HEK293 (cell line): ENCODE measurements around the gene ALDH3A1.

Experiments
- CTCF ChIA-PET: fragments of 350-600 bp; formaldehyde crosslinking; extraction: SDS; loops from one replicate; lab custom pipeline; 2021; ENCODE audit warnings: antibody characterized with exemption; lab: Yijun Ruan, JAX
- POLR2A ChIA-PET: fragments of 300-600 bp; formaldehyde crosslinking; extraction: SDS; loops from one replicate; lab custom pipeline; 2020; ENCODE audit warnings: antibody characterized with exemption, inconsistent platforms; lab: Yijun Ruan, JAX
- H3K27ac ChIP-seq: fragments of 200-500 bp; sonication (Bioruptor generic); 2 replicates; pipeline ENCODE4 v1.5.1; 2014; ENCODE audit warnings: low read depth, low read length, control low read depth, inconsistent platforms; ENCODE audit errors: extremely low read depth
- H3K36me3 ChIP-seq, 2 experiments: fragments of 200-500 bp in 1 of 2; sonication (Bioruptor generic) in 1 of 2; 1 replicate in 1 of 2; 2 replicates in 1 of 2; pipeline ENCODE4 v1.5.1; 2014 to 2017; ENCODE audit warnings: inconsistent platforms in 2 of 2, low read length in 2 of 2; ENCODE audit not compliant: control insufficient read depth in 2 of 2, insufficient read depth in 1 of 2
- H3K4me1 ChIP-seq: fragments of 200-500 bp; sonication (Bioruptor generic); 2 replicates; pipeline ENCODE4 v1.5.1; 2014; ENCODE audit warnings: mild to moderate bottlenecking, low read length, inconsistent platforms; ENCODE audit not compliant: control insufficient read depth, insufficient read depth
- H3K4me3 ChIP-seq: 2 replicates; pipeline ENCODE4 v1.5.1; 2011; ENCODE audit warnings: low read depth, mild to moderate bottlenecking, control low read depth, low read length, moderate library complexity
- H3K9me3 ChIP-seq: fragments of 200-500 bp; sonication (Bioruptor generic); 2 replicates; pipeline ENCODE4 v1.5.1; 2014; ENCODE audit warnings: low read depth, low read length, inconsistent platforms; ENCODE audit not compliant: control insufficient read depth, insufficient read depth
- BCL11B ChIP-seq: fragments of 450-650 bp; formaldehyde crosslinking; IDR thresholded peaks from 2 replicates; pipeline ENCODE4 v1.5.1; 2016; ENCODE audit warnings: low read depth, missing biosample characterization, missing genetic modification characterization
- EGR2 ChIP-seq: fragments of 450-650 bp; formaldehyde crosslinking; IDR thresholded peaks from 2 replicates; pipeline ENCODE4 v1.5.1; 2016; ENCODE audit warnings: low read depth, missing biosample characterization, missing genetic modification characterization
- IKZF3 ChIP-seq: fragments of 450-650 bp; IDR thresholded peaks from 2 replicates; pipeline ENCODE4 v1.5.0; 2018; ENCODE audit warnings: missing biosample characterization, mild to moderate bottlenecking, missing genetic modification characterization, moderate library complexity
- INSM2 ChIP-seq: fragments of 450-650 bp; formaldehyde crosslinking; IDR thresholded peaks from 2 replicates; pipeline ENCODE4 v1.5.1; 2016; ENCODE audit warnings: missing biosample characterization, missing genetic modification characterization
- SETDB1 ChIP-seq: IDR thresholded peaks from one replicate; pipeline ENCODE4 v1.6.1; 2017; ENCODE audit warnings: mild to moderate bottlenecking, low read length, moderate library complexity, mixed read lengths; ENCODE audit not compliant: insufficient read length
- SP7 ChIP-seq: fragments of 450-650 bp; formaldehyde crosslinking; IDR thresholded peaks from 2 replicates; pipeline ENCODE4 v1.5.1; 2016; ENCODE audit warnings: missing biosample characterization, missing genetic modification characterization
- YY1 ChIP-seq: fragments of 450-650 bp; formaldehyde crosslinking; IDR thresholded peaks from 2 replicates; pipeline ENCODE4 v1.5.1; 2018; ENCODE audit warnings: missing biosample characterization, missing genetic modification characterization
- ZBTB10 ChIP-seq: fragments of 450-650 bp; formaldehyde crosslinking; IDR thresholded peaks from 2 replicates; pipeline ENCODE4 v1.5.1; 2016; ENCODE audit warnings: missing biosample characterization, missing genetic modification characterization
- ZBTB48 ChIP-seq: fragments of 450-650 bp; formaldehyde crosslinking; IDR thresholded peaks from 2 replicates; pipeline ENCODE4 v1.5.1; 2016; ENCODE audit warnings: missing biosample characterization, missing genetic modification characterization
- ZBTB7A ChIP-seq: fragments of 450-650 bp; formaldehyde crosslinking; IDR thresholded peaks from 2 replicates; pipeline ENCODE4 v1.5.1; 2016; ENCODE audit warnings: low read depth, missing biosample characterization, missing genetic modification characterization
- ZFHX2 ChIP-seq: fragments of 450-650 bp; formaldehyde crosslinking; conservative IDR thresholded peaks from 2 replicates; pipeline ENCODE4 v1.5.1; 2016; ENCODE audit warnings: missing biosample characterization, missing genetic modification characterization
- ZFP41 ChIP-seq: fragments of 450-650 bp; formaldehyde crosslinking; IDR thresholded peaks from 2 replicates; pipeline ENCODE4 v1.5.1; 2016; ENCODE audit warnings: missing biosample characterization, missing genetic modification characterization, borderline replicate concordance
- ZFP69B ChIP-seq: fragments of 450-650 bp; formaldehyde crosslinking; IDR thresholded peaks from 2 replicates; pipeline ENCODE4 v1.5.1; 2016; ENCODE audit warnings: missing biosample characterization, missing genetic modification characterization
- ZNF133 ChIP-seq: fragments of 450-650 bp; formaldehyde crosslinking; IDR thresholded peaks from 2 replicates; pipeline ENCODE4 v1.5.1; 2016; ENCODE audit warnings: missing biosample characterization, missing genetic modification characterization
- ZNF521 ChIP-seq: fragments of 450-650 bp; formaldehyde crosslinking; IDR thresholded peaks from 2 replicates; pipeline ENCODE4 v1.5.1; 2017; ENCODE audit warnings: missing biosample characterization, mild to moderate bottlenecking, missing genetic modification characterization
- ZNF560 ChIP-seq: fragments of 450-650 bp; formaldehyde crosslinking; IDR thresholded peaks from 2 replicates; pipeline ENCODE4 v1.5.1; 2017; ENCODE audit warnings: missing biosample characterization, missing genetic modification characterization, borderline replicate concordance
- ZNF645 ChIP-seq: fragments of 450-650 bp; formaldehyde crosslinking; IDR thresholded peaks from 2 replicates; pipeline ENCODE4; 2016; ENCODE audit warnings: missing biosample characterization, missing genetic modification characterization
- ZNF654 ChIP-seq: fragments of 450-650 bp; formaldehyde crosslinking; IDR thresholded peaks from 2 replicates; pipeline ENCODE4 v1.5.1; 2016; ENCODE audit warnings: low read depth, missing biosample characterization, missing genetic modification characterization
- ZNF76 ChIP-seq: fragments of 450-650 bp; formaldehyde crosslinking; IDR thresholded peaks from 2 replicates; pipeline ENCODE4; 2016; ENCODE audit warnings: low read depth, missing biosample characterization, missing genetic modification characterization, borderline replicate concordance
- ZNF830 ChIP-seq: fragments of 450-650 bp; IDR thresholded peaks from 2 replicates; pipeline ENCODE4 v1.5.0; 2018; ENCODE audit warnings: missing biosample characterization, missing genetic modification characterization, low read depth, mild to moderate bottlenecking, moderate library complexity
- ZNF837 ChIP-seq: fragments of 450-650 bp; formaldehyde crosslinking; IDR thresholded peaks from 2 replicates; pipeline ENCODE4 v1.5.1; 2016; ENCODE audit warnings: missing biosample characterization, missing genetic modification characterization
- ZSCAN18 ChIP-seq: fragments of 450-650 bp; formaldehyde crosslinking; IDR thresholded peaks from 2 replicates; pipeline ENCODE4 v1.5.1; 2016; ENCODE audit warnings: missing biosample characterization, missing genetic modification characterization
- ZSCAN30 ChIP-seq: fragments of 450-650 bp; IDR thresholded peaks from 2 replicates; pipeline ENCODE4 v1.5.1; 2018; ENCODE audit warnings: missing biosample characterization, mild to moderate bottlenecking, missing genetic modification characterization, moderate library complexity

ALDH3A1 gene

GRCh38 chr17:19724501-19725420, 23.3 kb downstream of the ALDH3A1 start:
- TF ChIP-seq EGR2 (tag by site-specific recombination) (no peak), ZNF837 (tag by site-specific recombination) (no peak), IKZF3 (tag by site-specific recombination) (no peak), ZFP41 (tag by site-specific recombination) (no peak), INSM2 (tag by site-specific recombination) (no peak)
- CTCF ChIA-PET: interaction anchor here (0.7 kb wide), 1 partner anchor 292 kb away, joined by 5 read pairs; no protein-coding TSS in a partner anchor
- Histone ChIP-seq H3K4me3 (no peak overlapping the region), H3K36me3 (no peaks in the 10 kb centered on the region), H3K4me1 (0 out of 2 replicates have a peak, but pooled peaks cover 2% of the 10 kb centered on the region), H3K27ac (no peak overlapping the region), H3K9me3 (no peaks in the 10 kb centered on the region)
- POLR2A ChIA-PET: no interaction called here

GRCh38 chr17:19723964-19724363, 24.1 kb downstream of the ALDH3A1 start:
- ChIA-PET CTCF (no interaction called here), POLR2A (no interaction called here)
- no peak overlapping the region for H3K4me3 ChIP-seq

GRCh38 chr17:19720631-19721426, 27.3 kb downstream of the ALDH3A1 start:
- Histone ChIP-seq H3K4me1 (no peaks in the 10 kb centered on the region), H3K9me3 (no peaks in the 10 kb centered on the region), H3K4me3 (no peak overlapping the region), H3K27ac (no peak overlapping the region), H3K36me3 (no peaks in the 10 kb centered on the region)
- ChIA-PET POLR2A (no interaction called here), CTCF (interaction anchor here (0.7 to 2.0 kb wide), 3 partner anchors 20 to 208 kb away, joined by 3 to 9 read pairs (median 3); no protein-coding TSS in a partner anchor)
- TF ChIP-seq ZFHX2: no peak
- no peak for TF ChIP-seq ZNF654 (tag by site-specific recombination)
- no peak for TF ChIP-seq ZNF560 (tag by site-specific recombination)
- TF ChIP-seq ZNF645 (tag by site-specific recombination): no peak
- no peak for TF ChIP-seq ZFP41 (tag by site-specific recombination)
- TF ChIP-seq ZSCAN30 (tag by site-specific recombination): no peak
- TF ChIP-seq ZBTB10 (tag by site-specific recombination): no peak
- TF ChIP-seq ZBTB7A: no peak
- TF ChIP-seq SETDB1: no peak
- TF ChIP-seq ZSCAN18 (tag by site-specific recombination): no peak
- TF ChIP-seq ZNF76 (tag by site-specific recombination): no peak
- no peak for TF ChIP-seq ZFP69B (tag by site-specific recombination)

More at GRCh38 chr17:19723964-19724363, 24.1 kb downstream of the ALDH3A1 start:
- Histone ChIP-seq H3K36me3 (no peaks in the 10 kb centered on the region), H3K4me1 (0 out of 2 replicates have a peak, but pooled peaks cover 2% of the 10 kb centered on the region)
- TF ChIP-seq BCL11B (tag by site-specific recombination) (no peak), ZNF521 (tag by site-specific recombination) (no peak), ZNF830 (no peak), ZNF133 (tag by site-specific recombination) (no peak), YY1 (tag by site-specific recombination) (no peak), SP7 (tag by site-specific recombination) (no peak), ZBTB48 (tag by site-specific recombination) (no peak)
- TF ChIP-seq, all 188 proteins: peak for 0
- Histone ChIP-seq H3K27ac (no peak overlapping the region), H3K9me3 (no peaks in the 10 kb centered on the region)
